Measurements from ENCODE around the gene AKR1B1. TPM values are rescaled to one million over a fixed set of nuclear protein-coding genes. Genes with fewer than 3 reads are reported as not detected.
A peak's percentile ranks its signal among the peaks of the same experiment; 100 is the strongest.

Gene AKR1B1
- total and polyA plus RNA-seq, 2 of the 13 experiments (the other 11 are each of a cell fraction or from before 2014, with no cell fraction given): 89.9 to 133 TPM

- BruUV-seq (replicated peaks): TSS peak; percentile 55
- Histone ChIP-seq H4K20me1 (ENCODE audit: insufficient read depth, low read length) (no peaks in the 10 kb centered on the region), H3K4me2 (ENCODE audit: low read depth, low read length) (peak overlapping the region; percentile 72; the same call in 1 of the 2 replicates), H3K79me2 (ENCODE audit: insufficient read depth, low read length) (peaks cover 19% of the 10 kb centered on the region), H3K36me3 (replicated peaks in 1 of 2; ENCODE audit: control insufficient read depth in 1 of 2, insufficient read depth in 2 of 2, low read length in 2 of 2) (peaks cover 1 to 3% of the 10 kb centered on the region in 2 experiments; a peak in 3 of 5 replicates), H3K4me1 (ENCODE audit: insufficient read depth, low read length) (peaks cover 36% of the 10 kb centered on the region), H3K27ac (ENCODE audit: extremely low read length, insufficient read depth, low read length) (no peak overlapping the region), H3K9ac (ENCODE audit: insufficient read depth, low read depth, low read length) (no peak overlapping the region), H3K9me3 (ENCODE audit: low read length) (no peaks in the 10 kb centered on the region), H3K4me3 (replicated peaks in 1 of 3; ENCODE audit: insufficient read depth in 1 of 3, low read depth in 2 of 3, low read length in 3 of 3) (no peak overlapping the region), H3K27me3 (ENCODE audit: control insufficient read depth in 1 of 2, insufficient read depth in 2 of 2, low read length in 2 of 2) (no peaks in the 10 kb centered on the region), H2AFZ (ENCODE audit: low read length) (no peak overlapping the region)
- ChIA-PET POLR2A (no interaction called here), CTCF (ENCODE audit: low intra/inter-chr PET ratio, low total read pairs) (no interaction called here)
- in situ Hi-C loops (cut with HindIII; ENCODE audit: extremely low pct_ligation_motif_present, low pct_unique_long_range_greater_than_20kb) (no loop called here), intact Hi-C loops (cut with micrococcal nuclease; ENCODE audit: unreplicated experiment) (no loop called here)
- WGBS (ENCODE audit: low lambda C conversion rate): 100% methylated on average over 2 of the region's 2 CpGs
- FAIRE-seq (no peak), DNase-seq (ENCODE audit: low spot score) (no peak), ATAC-seq (no peak)
- TF ChIP-seq GFI1 (CRISPR knock-in tag; IDR thresholded peaks at IDR 0.05; ENCODE audit: borderline replicate concordance) (no peak), CBFB (CRISPR knock-in tag; IDR thresholded peaks at IDR 0.05) (no peak), THAP9 (CRISPR knock-in tag; IDR thresholded peaks at IDR 0.05; ENCODE audit: borderline replicate concordance) (no peak), MTA3 (CRISPR knock-in tag; IDR thresholded peaks at IDR 0.05) (no peak), JUN (CRISPR knock-in tag; IDR thresholded peaks at IDR 0.05) (no peak), RFX1 (IDR thresholded peaks at IDR 0.05) (no peak), KAT7 (CRISPR knock-in tag; IDR thresholded peaks at IDR 0.05; ENCODE audit: borderline replicate concordance) (no peak), FLYWCH1 (CRISPR knock-in tag; IDR thresholded peaks at IDR 0.05) (no peak), SKI (IDR thresholded peaks at IDR 0.05; ENCODE audit: partially characterized antibody) (no peak)
- TF ChIP-seq, protein P1, sequence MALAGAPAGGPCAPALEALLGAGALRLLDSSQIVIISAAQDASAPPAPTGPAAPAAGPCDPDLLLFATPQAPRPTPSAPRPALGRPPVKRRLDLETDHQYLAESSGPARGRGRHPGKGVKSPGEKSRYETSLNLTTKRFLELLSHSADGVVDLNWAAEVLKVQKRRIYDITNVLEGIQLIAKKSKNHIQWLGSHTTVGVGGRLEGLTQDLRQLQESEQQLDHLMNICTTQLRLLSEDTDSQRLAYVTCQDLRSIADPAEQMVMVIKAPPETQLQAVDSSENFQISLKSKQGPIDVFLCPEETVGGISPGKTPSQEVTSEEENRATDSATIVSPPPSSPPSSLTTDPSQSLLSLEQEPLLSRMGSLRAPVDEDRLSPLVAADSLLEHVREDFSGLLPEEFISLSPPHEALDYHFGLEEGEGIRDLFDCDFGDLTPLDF (CRISPR knock-in tag; IDR thresholded peaks at IDR 0.05): no peak
- TF ChIP-seq, protein P2, sequence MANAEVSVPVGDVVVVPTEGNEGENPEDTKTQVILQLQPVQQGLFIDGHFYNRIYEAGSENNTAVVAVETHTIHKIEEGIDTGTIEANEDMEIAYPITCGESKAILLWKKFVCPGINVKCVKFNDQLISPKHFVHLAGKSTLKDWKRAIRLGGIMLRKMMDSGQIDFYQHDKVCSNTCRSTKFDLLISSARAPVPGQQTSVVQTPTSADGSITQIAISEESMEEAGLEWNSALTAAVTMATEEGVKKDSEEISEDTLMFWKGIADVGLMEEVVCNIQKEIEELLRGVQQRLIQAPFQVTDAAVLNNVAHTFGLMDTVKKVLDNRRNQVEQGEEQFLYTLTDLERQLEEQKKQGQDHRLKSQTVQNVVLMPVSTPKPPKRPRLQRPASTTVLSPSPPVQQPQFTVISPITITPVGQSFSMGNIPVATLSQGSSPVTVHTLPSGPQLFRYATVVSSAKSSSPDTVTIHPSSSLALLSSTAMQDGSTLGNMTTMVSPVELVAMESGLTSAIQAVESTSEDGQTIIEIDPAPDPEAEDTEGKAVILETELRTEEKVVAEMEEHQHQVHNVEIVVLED (CRISPR knock-in tag; IDR thresholded peaks at IDR 0.05; ENCODE audit: borderline replicate concordance): no peak
Observed at GRCh38 chr7:134457210-134457609, 1.7 kb downstream of the AKR1B1 start.

Measured in HepG2 (cell line).